ENCODE data around the gene EIF4G3.
A peak's percentile ranks its signal among the peaks of the same experiment; 100 is the strongest.

Gene EIF4G3

DNA sequence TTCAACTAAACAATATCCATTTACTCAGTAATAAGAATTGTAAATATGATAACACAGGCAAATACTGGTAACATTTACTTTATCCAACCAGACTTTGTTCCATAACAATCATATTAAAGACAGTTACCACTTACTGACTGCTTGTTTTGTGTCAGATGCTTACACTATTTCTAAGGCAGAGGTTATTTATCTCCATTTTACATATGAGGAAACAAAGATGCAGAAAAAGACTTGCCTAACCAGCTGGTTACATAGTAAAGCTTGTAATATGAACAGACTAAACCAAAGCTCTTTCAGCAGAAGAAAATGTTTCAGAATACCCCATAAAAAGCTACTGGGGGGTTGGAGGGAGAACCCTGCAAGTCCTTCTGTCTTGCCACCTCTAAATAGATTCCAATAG, 180.1 kb downstream of the EIF4G3 start:
- DNase-seq (ENCODE audit: low read depth in 2 of 2): no peak

DNA sequence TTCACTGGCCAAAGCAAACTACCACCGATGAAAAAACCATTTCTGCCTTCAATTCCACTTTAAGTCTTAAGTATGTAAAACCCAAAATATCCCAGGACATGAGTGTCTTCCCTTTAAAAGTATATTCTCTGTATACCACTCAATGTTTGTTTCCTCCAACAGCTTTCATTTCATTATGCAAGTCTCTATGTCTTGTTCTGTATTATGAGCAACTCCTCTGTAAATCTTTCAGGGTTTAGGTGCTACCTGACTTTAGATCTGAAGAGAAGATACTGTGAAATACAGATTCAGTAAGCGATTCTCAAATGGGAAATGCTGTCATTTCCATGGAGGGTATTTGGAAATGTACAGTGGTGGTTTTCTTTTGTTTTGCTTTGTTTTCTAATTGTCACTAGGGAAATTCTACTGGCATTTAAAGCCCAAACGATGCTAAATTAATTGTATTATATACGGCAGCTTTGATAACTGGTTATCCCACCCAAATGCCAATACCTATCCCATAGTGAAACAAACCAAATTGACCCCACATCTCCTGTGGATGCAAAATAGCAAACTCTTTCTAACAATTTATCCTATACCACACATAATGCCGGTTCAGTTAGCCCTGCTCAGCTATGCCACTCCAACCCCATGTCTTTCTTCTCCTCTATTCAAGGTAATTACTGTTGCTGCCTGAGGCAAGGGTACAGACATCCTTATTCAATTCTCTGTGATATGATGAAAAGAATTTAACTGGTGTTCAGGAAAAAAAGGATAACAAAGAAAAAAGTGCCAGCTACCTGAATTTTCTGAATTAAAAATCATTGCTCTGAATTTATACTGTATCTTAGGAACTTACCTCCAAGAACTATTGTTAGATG, 182.8 kb downstream of the EIF4G3 start:
- DNase-seq (ENCODE audit: low read depth in 2 of 2): no peak

DNA sequence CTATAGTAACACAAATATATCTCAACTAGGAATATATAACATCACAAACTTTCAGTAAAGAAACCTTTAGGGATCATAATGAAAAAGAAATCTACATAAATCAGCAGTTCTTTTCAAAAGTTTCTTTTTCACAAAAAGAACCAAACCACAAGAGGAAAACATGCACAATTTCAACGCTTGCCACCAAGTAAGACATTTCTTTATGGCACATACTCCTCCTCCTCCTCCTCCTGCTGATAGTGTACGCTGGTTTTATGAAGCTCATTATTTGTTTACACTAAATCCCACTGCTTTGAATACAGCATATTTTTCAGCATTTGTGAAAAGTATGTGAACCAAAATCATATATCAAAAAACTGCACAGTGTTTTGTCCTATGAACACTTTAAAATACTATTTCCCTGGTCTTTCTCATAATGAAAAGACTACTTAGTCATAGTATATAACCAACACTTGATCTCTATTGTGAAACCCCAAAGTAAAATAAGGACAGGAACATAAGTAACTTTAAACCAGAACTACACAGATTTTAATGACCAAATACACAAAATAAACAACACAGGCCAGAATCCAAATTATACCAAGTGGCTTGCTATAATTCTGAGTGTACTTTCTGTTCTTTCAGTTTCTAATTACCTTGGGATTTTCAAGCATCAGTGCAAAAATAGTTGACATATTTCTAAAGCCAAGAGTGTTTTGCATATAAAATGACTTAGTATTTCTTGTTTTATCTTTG, 184.2 kb downstream of the EIF4G3 start:
- DNase-seq (ENCODE audit: low read depth in 2 of 2): no peak

DNA sequence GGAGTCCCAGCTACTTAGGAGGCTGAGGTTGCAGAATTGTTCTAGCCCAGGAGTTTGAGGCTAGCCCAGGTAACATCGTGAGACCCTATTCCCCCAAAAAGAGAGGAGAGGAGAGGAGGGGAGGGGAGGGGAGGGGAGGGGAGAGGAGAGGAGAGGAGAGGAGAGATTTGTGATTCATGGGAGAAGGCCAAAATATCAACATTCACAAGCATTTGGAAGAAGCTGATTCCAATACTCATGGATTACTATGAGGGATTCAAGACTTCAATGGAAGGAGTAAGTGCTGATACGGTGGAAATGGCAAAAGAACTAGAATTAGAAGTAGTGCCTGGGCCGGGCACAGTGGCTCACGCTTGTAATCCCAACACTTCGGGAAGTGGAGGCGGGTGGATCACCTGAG, 187.8 kb downstream of the EIF4G3 start:
- no peak for DNase-seq (ENCODE audit: low read depth in 2 of 2)

DNA sequence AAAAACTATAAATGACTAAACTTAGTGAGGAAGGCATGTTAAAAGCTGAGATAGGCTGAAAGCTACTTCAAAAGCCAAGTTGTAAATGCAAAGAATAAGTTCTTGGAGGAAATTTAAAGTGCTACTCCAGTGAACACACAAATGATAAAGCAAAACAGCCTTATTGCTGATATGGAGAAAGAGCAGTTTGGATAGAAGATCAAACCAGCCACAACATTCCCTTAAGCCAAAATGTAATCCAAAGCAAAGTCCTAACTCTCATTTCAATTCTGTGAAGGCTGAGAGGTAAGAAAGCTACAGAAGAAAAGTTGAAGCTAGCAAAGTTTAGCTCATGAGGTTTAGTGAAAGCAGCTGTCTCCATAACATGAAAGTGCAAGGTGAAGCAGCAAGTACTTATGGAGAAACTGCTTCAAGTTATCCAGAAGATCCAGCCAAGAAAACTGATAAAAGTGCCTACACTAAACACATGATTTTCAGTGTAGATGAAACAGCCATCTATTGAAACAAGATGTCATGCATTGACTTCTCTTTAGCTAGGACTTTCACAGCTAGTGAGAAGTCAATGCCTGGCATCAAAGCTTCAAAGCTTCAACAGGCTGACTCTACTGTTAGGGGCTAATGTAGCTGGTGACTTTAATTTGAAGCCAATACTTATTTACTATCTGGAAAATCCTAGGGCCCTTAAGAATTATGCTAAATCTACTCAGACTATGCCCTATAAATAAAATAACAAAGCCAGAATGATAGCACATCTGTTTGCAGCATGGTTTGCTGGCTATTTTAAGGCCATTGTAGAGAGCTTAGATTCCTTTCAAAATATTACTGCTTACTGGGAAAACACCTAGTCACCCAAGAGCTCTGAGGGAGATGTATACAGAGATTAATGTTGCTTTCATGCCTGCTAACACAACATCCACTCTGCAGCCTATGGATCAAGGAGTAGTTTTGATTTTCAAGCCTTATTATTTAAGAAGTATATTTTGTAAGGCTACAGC, 188.6 kb downstream of the EIF4G3 start:
- DNase-seq (ENCODE audit: low read depth in 2 of 2): no peak

DNA sequence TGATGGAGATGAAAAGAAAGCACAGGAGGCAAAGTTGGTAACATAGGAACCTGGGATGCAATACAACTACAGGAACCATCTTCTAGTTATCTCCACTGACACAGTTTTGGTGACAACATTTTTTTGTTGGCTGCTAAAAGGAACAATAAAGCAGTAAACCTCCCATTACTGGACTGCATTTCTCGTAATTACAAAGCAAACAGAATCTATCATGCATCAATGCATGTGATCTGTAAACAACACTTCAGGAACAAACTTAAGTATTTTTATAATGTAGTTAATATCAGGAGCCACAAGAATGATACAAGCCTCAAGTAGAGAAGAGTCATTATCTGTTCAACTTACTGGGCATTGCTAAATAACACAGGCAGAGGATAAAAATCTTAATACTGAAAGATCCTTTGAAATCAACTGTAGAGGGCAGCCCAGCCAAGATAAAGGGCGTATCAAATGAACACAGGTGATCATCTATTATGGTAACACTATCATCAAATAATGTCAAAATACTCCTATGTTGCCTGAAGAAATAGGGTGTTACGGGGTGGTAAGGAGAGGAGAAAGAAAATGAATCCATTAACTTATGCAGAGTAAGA, 193.3 kb downstream of the EIF4G3 start:
- DNase-seq (ENCODE audit: low read depth in 2 of 2): no peak

DNA sequence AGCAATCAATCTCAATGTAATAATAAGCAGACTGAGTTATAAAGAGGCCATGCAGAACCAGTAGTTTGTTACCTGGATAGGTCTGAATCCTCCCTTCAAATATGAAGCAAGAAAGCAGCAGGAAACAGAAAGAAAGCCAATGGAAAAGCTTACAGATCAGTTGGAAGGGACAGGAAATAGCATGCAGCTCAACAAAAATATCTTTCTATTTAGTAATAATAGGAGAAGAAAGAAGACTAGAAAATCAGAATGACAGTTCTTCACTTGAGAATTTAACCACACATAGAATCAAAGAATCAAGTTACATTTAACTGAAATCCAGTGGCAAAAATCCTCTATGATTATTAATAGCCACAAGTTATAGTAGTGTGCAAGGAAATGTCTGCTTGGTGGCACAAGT, 194.4 kb downstream of the EIF4G3 start:
- DNase-seq (ENCODE audit: low read depth in 2 of 2): no peak

DNA sequence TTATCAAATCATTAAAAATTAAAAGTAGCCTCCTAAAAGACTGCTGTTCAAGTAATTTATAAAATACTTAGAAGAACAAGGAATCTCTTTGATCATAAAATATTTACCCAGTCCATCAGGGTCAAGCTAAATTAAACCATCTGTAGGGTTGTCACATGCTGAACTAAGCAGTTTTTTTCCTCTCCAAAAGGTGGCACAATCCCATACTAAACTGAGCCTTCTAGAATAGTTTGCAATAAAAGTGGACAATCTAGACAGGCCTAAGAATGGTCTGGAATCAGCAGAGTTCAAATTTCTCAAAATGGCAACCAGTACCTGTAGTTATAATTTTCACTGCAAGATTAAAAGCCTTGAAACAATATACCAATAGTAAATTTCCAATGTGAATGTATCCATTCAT, 194.8 kb downstream of the EIF4G3 start:
- DNase-seq (ENCODE audit: low read depth in 2 of 2): no peak

DNA sequence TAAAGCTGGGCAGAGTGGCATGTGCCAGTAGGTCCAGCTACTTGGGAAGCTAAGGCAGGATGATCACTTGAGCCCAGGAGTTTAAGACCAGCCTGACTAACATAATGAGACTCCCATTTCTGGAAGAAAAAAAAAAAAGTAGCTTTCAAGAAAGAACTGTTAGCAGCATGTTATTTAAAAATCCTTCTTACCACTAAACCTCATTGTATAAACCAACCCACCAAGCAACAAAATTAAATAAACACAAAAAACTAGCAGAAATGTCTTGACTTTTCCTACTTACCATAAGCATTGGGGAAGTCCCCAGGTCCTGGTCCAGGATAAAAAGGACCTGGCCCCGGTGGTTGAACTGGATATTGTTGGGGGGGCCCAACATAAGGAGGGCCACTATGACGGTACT, 196.6 kb downstream of the EIF4G3 start:
- DNase-seq (ENCODE audit: low read depth in 2 of 2): no peak

DNA sequence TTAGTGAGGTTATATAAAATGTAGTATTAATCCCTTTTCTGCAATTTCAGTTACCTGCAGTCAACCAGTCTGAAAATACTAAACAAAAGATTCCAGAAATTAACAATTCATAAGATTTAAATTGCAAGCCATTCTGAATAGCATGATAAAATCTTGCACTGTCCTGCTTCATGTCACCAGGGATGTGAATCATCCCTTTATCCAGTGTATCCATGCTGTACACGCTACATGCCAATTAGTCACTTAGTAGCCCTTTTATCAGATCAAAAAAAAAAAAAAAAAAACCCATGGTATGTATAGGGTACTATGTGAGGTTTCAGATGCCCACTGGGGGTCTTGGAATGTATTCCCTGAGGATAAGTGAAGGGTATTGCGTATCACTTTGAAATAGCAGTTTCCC, 198.3 kb downstream of the EIF4G3 start:
- no peak for DNase-seq (ENCODE audit: low read depth in 2 of 2)

DNA sequence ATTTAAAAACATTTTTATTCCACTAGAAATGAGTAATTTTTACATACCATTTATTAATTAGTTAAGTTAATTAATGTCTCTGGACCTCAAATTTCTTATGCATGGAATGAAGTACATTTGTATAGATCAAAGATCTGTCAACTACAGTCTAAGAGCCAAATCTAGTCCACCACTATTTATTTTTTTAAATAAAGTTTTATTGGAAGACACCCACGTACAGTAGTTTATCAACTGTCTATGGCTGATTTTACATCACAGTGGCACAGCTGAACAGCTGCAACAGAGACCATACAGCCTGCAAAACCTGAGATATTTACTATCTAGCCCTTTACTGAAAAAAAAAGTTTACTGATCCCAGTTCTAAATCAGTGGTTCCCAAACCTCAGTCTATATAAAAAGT, 201.0 kb downstream of the EIF4G3 start:
- no peak for DNase-seq (ENCODE audit: low read depth in 2 of 2)

DNA sequence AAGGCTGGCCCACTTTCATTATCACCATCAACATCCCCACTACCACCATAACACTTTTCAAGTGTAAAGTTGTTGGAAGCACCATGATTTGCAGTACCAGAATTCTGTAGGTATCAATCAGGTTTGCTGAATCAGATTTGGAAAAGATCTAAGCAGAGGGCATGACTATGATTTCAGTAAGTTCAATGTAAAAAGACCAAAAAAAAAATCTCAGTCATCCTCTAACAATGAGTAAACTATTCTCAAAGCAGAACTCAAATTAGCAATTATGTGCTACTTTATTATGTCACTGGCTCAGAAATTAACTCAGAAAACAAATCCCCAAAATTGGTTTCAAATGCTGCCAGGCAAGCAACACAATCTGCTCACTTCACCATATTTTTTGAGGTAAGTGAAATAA, 201.7 kb downstream of the EIF4G3 start:
- DNase-seq (ENCODE audit: low read depth in 2 of 2): no peak

DNA sequence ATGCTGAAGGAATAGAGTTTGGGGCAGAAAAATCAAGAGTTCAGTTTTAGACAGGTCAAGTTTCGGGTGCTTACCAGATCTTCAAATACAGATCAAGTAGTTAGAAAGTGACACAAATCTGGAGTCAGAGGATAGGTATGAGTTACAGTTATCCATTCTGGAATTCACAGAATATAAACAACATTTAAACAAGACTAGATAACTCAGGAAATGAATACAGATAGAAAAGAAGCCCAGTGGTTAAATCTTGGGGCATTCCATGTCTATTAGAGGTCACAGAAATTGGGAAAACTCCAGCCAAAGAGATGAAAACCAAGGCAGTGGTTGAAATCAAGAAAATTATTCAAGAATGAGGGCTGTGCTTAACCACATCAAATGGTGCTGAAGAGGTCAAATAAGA, 202.6 kb downstream of the EIF4G3 start:
- DNase-seq (ENCODE audit: low read depth in 2 of 2): peak in 1 of 2 experiments; percentile 25

DNA sequence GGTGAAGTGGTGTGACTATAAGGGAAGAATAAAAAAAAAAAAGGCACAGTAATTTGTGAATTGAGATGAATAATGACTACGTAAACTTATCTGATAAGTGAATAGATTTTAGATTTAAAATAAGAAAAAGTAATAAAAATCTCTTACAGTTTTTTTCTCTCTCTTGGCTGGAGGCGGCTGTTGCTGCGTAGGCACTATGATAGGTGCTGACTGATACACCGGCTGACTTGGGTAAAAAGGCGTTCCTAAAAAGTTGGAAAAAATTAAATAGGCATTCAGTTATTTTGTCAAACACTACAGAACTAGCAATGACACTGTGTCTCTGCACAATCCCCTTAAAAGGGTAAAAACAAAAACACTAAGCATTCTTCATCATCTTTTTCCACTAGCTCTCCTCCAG, 203.8 kb downstream of the EIF4G3 start:
- DNase-seq (ENCODE audit: low read depth in 2 of 2): no peak

DNA sequence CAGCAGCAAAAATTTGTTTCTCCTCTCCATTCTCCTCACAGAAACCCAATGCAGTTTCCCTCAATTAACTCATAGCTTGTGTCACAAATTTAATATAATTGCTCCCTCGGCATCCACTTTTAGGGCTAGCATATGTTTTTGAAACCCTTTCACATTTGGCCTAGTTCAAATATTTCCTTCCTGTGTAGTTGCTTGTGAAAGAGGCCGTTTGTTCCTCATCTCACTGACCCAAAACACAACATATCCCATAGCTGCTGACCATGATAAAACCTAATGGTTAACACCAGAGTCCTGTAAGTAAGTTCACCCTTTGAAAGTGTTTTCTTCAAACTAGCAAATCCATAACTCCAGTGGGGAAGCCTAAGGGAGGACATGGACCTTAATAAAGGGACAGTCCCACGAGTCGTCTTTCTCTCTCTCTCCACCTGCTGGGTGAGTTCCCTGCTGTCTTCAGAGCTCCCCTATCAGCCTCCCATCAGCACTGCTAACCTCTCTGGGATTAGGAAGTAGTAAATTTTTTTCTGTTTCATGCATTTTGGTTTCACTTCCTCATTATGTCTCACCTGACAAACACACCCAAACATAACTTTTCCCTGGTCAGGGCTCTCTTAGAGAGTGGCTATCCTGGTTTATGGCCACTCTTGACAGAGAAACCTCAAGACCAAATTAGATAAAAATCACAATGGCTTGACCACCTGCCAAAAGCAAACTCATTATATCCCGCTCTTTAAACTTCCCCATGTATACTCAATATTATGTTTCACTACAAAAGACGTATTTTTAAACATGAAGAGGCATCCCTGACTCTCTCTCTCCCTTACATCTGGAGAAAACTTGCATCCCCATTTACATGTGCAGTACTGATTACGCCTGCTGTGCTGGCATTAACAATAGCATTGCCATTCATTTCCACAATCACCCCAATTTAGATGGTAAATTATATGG, 211.9 kb downstream of the EIF4G3 start:
- no peak for DNase-seq (ENCODE audit: low read depth in 2 of 2)

DNA sequence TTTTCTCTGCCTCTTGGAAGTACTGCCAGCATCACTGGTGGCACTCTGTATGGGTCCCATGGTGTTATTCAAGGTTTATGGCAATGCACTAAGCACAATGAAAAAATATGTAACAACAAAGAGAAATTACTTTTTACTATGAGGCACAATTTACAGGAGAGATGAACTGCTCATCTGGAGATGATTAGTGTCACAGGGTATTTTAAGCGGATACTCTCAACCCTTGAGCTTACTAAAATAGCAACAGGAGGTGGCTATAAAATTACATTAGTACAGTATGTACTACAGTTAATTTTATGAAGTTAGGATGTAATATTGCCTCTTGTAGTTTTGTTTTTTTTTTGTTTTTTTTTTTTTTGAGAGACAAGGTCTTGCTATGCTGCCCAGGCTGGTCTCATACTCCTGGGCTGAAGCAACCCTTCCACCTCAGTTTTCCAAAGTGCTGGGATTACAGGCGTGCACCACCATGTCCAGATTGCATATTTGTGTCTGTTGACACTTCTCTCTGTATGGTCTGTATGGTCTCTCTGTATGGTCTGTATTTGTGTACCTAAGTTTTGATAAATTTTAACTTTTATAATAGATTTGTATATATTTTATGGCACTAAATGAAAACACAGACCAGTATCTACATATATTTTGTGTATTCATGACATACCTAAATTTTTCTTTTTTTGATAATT, 214.0 kb downstream of the EIF4G3 start:
- peak; percentile 16 to 20 for DNase-seq (ENCODE audit: low read depth in 2 of 2)

DNA sequence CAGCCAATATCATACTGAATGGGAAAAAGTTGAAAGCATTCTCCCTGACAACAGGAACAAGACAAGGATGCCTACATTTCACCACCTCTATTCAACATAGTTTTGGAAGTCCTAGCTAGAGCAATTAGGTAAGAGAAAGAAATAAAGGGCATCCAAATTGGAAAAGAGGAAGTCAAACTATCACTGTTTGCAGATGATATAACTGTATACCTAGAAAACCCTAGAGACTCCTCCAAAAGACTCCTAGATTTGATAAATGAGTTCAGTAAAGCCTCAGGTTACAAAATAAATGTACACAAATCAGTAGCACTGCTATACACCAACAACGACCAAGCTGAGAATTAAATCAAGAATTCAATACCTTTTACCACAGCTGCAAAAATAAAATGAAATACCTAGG, 218.3 kb downstream of the EIF4G3 start:
- no peak for DNase-seq (ENCODE audit: low read depth in 2 of 2)

DNA sequence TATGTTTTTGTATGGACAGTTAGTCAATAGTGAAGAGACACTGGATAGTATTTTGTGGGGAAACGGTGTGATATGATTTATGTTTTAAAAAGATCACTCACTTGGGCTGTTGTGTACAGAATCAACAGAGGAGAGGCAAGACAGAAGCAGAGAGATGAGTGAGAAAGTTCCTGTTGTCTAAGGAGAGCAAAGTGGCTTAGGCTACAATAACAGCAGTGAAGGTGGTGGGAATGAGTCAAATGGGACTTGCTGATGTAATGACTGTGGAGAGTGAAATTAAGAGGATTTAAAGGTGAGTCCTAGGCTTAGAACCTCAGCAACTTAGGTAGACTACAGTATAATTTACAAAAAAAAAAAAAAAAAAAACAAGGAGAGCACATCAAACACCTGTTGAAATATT, 220.4 kb downstream of the EIF4G3 start:
- DNase-seq (ENCODE audit: low read depth in 2 of 2): no peak

DNA sequence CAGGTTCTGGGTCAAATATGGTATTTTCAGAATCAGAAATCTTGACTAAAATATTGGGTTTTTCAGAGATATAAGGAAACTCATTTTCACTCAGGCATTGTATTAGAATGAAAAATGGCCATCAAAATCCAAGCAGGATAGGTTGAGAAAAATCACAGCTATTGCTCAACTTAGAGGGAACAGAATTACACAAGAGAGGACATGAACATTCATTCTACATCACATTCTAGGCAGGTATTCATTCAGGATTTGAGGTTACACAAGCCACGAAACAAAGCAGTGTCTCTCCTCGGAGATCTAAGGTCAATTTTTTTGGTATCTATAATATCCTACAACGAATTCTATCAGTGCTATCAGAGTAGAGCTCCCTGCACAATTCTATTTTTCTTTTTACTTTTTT, 226.0 kb downstream of the EIF4G3 start:
- DNase-seq (ENCODE audit: low read depth in 2 of 2): no peak

Data from fibroblast of skin of left quadriceps (primary cell).